Esophagus squamous epithelium (tissue), 4 donors: ENCODE data around the gene MBD2.

Experiments
- CTCF ChIP-seq, 6 experiments: fragments of 450-650 bp in 4 of 6; fragments of 200-600 bp in 2 of 6; sonication (generic) in 2 of 6; IDR thresholded peaks; one replicate each; pipeline ENCODE4 v1.5.1; 2016 to 2019; ENCODE audit warnings: antibody characterized with exemption in 6 of 6, mild to moderate bottlenecking in 4 of 6, moderate library complexity in 4 of 6
- POLR2A ChIP-seq, 4 donors: fragments of 450-650 bp; IDR thresholded peaks; one replicate each; pipeline ENCODE4 v1.6.1; 2017; ENCODE audit warnings: antibody characterized with exemption in 4 of 4, mild to moderate bottlenecking in 4 of 4, moderate library complexity in 3 of 4

GRCh38 chr18:54162431-54162830 lies 62.0 kb downstream of the MBD2 start:
- no peak for TF ChIP-seq CTCF (IDR thresholded peaks at IDR 0.05)
- TF ChIP-seq POLR2A (IDR thresholded peaks at IDR 0.05) = no peak
